ENCODE data around the gene WWC1.
"Not testable (repeated sequence)": the region's sequence is repeated elsewhere in the genome, so short reads cannot be mapped to it uniquely, and the experiment has no call there.

The WWC1 gene

GRCh38 chr5:168307022-168307421, 15.6 kb downstream of the WWC1 start:
- no peak overlapping the region for H3K4me3 ChIP-seq (ENCODE audit: low read depth, low read length)
- DNase-seq (ENCODE audit: low read depth) = no peak
- TF ChIP-seq CTCF (IDR thresholded peaks at IDR 0.05; ENCODE audit: low read depth, low read length) (no peak), MAX (IDR thresholded peaks at IDR 0.05; ENCODE audit: low read depth, low read length) (no peak), MYC (IDR thresholded peaks at IDR 0.05; ENCODE audit: low read depth, low read length) (no peak), POLR2A (IDR thresholded peaks at IDR 0.05; ENCODE audit: extremely low read depth, insufficient read length) (no peak)

- TF ChIP-seq MYC (IDR thresholded peaks at IDR 0.05; ENCODE audit: low read depth, low read length) (no peak), CTCF (IDR thresholded peaks at IDR 0.05; ENCODE audit: low read depth, low read length) (no peak), MAX (IDR thresholded peaks at IDR 0.05; ENCODE audit: low read depth, low read length) (no peak), POLR2A (IDR thresholded peaks at IDR 0.05; ENCODE audit: extremely low read depth, insufficient read length) (no peak)
- DNase-seq (ENCODE audit: low read depth) = no peak
- H3K4me3 ChIP-seq (ENCODE audit: low read depth, low read length) = no peak overlapping the region
Observed at GRCh38 chr5:168307925-168308584, 16.6 kb downstream of the WWC1 start.

GRCh38 chr5:168308976-168309598, 17.6 kb downstream of the WWC1 start:
- DNase-seq (ENCODE audit: low read depth) = no peak
- TF ChIP-seq CTCF (IDR thresholded peaks at IDR 0.05; ENCODE audit: low read depth, low read length) = no peak
- no peak for TF ChIP-seq MAX (IDR thresholded peaks at IDR 0.05; ENCODE audit: low read depth, low read length)
- no peak for TF ChIP-seq MYC (IDR thresholded peaks at IDR 0.05; ENCODE audit: low read depth, low read length)
- TF ChIP-seq POLR2A (IDR thresholded peaks at IDR 0.05; ENCODE audit: extremely low read depth, insufficient read length) = no peak
- H3K4me3 ChIP-seq (ENCODE audit: low read depth, low read length) = no peak overlapping the region

- not testable (repeated sequence) for H3K4me3 ChIP-seq (ENCODE audit: low read depth, low read length); DNase-seq (ENCODE audit: low read depth)
Observed at GRCh38 chr5:168310541-168310940, 19.1 kb downstream of the WWC1 start.

GRCh38 chr5:168311061-168311566, 19.7 kb downstream of the WWC1 start:
- DNase-seq (ENCODE audit: low read depth) = no peak

More at GRCh38 chr5:168311061-168311566, 19.7 kb downstream of the WWC1 start:
- TF ChIP-seq CTCF (IDR thresholded peaks at IDR 0.05; ENCODE audit: low read depth, low read length) = no peak
- no peak for TF ChIP-seq POLR2A (IDR thresholded peaks at IDR 0.05; ENCODE audit: extremely low read depth, insufficient read length)
- no peak for TF ChIP-seq MYC (IDR thresholded peaks at IDR 0.05; ENCODE audit: low read depth, low read length)
- TF ChIP-seq MAX (IDR thresholded peaks at IDR 0.05; ENCODE audit: low read depth, low read length) = no peak
- H3K4me3 ChIP-seq (ENCODE audit: low read depth, low read length) = no peak overlapping the region
